ENCODE data around the gene FRS2. TPM values are rescaled to one million over a fixed set of nuclear protein-coding genes. Genes with fewer than 3 reads are reported as not detected.
A peak's percentile ranks its signal among the peaks of the same experiment; 100 is the strongest.

FRS2 gene
- polyA plus RNA-seq, 1 experiment = 16.6 TPM

DNA sequence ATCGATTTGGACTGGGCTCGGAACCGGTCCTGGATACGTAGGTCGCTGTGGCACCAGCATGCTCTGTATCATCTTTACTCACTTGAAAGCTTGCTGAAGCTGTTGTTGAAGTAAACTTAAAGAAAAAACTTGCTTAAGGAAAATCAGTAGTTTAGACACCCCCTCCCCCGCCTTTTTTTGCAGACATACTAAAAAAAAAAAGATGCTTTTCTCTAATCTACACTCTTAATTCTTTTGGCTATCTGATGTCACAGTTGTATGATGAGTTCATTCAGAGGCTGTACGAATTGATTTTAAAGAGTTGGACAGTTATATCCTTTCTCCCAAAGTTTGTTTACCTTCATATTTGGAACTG is 865 bp downstream of the FRS2 start:
- POLR2A ChIA-PET = no interaction called here
- CTCF ChIA-PET = interaction anchor here (0.6 to 2.1 kb wide), 7 partner anchors 13 to 181 kb away, joined by 3 to 5 read pairs (median 3); no protein-coding TSS in a partner anchor
- Histone ChIP-seq H3K27me3 (ENCODE audit: control insufficient read depth, insufficient read depth, low read length) (no peaks in the 10 kb centered on the region), H3K4me3 (ENCODE audit: low read depth, low read length) (peak overlapping the region; percentile 59), H3K36me3 (ENCODE audit: control insufficient read depth, insufficient read depth, low read length) (no peaks in the 10 kb centered on the region)
- TF ChIP-seq, protein P1, sequence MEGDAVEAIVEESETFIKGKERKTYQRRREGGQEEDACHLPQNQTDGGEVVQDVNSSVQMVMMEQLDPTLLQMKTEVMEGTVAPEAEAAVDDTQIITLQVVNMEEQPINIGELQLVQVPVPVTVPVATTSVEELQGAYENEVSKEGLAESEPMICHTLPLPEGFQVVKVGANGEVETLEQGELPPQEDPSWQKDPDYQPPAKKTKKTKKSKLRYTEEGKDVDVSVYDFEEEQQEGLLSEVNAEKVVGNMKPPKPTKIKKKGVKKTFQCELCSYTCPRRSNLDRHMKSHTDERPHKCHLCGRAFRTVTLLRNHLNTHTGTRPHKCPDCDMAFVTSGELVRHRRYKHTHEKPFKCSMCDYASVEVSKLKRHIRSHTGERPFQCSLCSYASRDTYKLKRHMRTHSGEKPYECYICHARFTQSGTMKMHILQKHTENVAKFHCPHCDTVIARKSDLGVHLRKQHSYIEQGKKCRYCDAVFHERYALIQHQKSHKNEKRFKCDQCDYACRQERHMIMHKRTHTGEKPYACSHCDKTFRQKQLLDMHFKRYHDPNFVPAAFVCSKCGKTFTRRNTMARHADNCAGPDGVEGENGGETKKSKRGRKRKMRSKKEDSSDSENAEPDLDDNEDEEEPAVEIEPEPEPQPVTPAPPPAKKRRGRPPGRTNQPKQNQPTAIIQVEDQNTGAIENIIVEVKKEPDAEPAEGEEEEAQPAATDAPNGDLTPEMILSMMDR (IDR thresholded peaks at IDR 0.05; ENCODE audit: insufficient read depth, low read depth, low read length) = no peak
- no peak for DNase-seq (ENCODE audit: low read depth)

DNA sequence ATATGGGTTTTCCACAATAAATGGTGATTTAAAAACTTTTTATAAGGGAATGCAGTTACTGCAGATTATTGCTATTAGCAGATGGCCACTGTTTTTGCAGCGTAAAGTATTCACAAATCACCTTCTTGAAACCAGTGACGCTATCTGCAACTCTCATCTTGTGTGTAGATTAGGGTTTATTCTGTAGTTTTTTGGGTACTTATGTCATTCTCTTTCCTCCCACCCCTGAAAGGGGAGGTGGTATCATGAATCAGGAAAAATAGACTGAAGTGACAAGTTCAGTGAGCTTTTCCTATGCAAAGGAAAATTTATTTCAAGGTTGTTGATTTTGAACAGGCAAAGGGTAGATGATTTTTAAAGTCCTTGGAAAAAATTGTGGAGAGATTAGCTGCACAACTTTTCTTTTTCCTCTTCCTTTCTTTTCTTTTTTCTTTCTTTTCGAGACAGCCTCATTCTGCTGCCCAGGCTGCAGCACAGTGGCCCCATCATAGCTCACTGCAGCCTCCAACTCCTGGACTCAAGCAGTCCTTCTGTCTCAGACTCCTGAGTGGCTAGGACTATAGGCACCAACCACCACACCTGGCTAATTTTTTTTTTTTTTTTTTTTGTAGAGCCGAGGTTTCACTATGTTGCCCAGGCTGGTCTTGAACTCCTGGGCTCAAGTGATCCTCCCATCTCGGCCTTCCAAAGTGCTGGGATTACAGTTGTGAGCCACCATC is 1.6 kb downstream of the FRS2 start:
- TF ChIP-seq, protein P1 (IDR thresholded peaks at IDR 0.05; ENCODE audit: insufficient read depth, low read depth, low read length) = no peak
- DNase-seq (ENCODE audit: low read depth) = no peak
- H3K27me3 ChIP-seq (ENCODE audit: control insufficient read depth, insufficient read depth, low read length) = no peaks in the 10 kb centered on the region
- no peaks in the 10 kb centered on the region for H3K36me3 ChIP-seq (ENCODE audit: control insufficient read depth, insufficient read depth, low read length)
- ChIA-PET POLR2A (no interaction called here), CTCF (interaction anchor here (0.7 to 2.1 kb wide), 4 partner anchors 56 to 114 kb away, joined by 3 to 5 read pairs (median 4); no protein-coding TSS in a partner anchor)
- peak overlapping the region; percentile 59 for H3K4me3 ChIP-seq (ENCODE audit: low read depth, low read length)

DNA sequence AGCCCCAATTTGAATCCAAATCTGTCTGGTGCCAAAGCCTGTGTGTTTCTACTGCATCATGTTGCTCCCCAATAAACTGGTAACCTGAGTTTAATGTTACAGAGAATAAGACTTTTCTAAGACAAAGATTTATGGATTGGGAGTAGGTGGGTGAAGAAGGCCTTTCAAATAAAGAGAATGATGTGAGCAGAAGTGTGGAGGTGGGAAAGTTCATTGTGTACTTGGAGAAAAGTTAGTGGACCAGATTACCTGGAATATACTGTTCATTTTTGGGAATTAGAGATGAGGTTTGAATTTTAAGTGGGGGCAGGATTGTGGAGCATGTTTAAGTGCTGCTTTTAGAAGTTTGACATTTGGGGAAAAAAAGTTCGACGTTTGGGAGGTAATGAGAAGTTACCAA is 3.1 kb downstream of the FRS2 start:
- no peak for DNase-seq (ENCODE audit: low read depth)
- H3K36me3 ChIP-seq (ENCODE audit: control insufficient read depth, insufficient read depth, low read length) = no peaks in the 10 kb centered on the region
- CTCF ChIA-PET = interaction anchor here (1.4 to 2.0 kb wide), 2 partner anchors 10 to 96 kb away, joined by 3 to 4 read pairs; no protein-coding TSS in a partner anchor
- no peak overlapping the region for H3K4me3 ChIP-seq (ENCODE audit: low read depth, low read length)
- POLR2A ChIA-PET = no interaction called here
- TF ChIP-seq, protein P1 (IDR thresholded peaks at IDR 0.05; ENCODE audit: insufficient read depth, low read depth, low read length) = no peak
- H3K27me3 ChIP-seq (ENCODE audit: control insufficient read depth, insufficient read depth, low read length) = no peaks in the 10 kb centered on the region

DNA sequence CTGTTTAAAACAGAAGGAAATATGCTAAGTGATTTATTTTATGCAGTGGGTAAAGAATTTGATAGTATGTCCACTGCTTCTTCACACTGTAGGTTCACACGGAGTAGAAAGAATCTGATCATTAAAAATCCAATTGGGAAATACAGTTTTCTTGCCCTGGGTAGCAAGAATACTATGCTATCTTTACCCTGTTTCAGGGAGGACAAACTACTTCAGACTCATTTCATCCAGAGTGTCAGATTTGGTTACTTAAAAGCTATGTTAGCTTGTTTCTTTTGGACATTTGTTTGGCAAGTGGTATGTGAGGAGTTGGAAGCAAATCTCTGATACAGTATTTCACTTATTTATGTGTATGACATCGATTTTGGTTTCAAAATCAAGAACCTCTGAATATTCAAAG is 4.3 kb downstream of the FRS2 start:
- ChIA-PET CTCF (interaction anchor here (0.7 to 1.1 kb wide), 3 partner anchors 10 to 28 kb away, joined by 3 to 4 read pairs (median 3); no protein-coding TSS in a partner anchor), POLR2A (no interaction called here)
- Histone ChIP-seq H3K27me3 (ENCODE audit: control insufficient read depth, insufficient read depth, low read length) (no peaks in the 10 kb centered on the region), H3K4me3 (ENCODE audit: low read depth, low read length) (no peak overlapping the region), H3K36me3 (ENCODE audit: control insufficient read depth, insufficient read depth, low read length) (no peaks in the 10 kb centered on the region)
- DNase-seq (ENCODE audit: low read depth) = no peak
- TF ChIP-seq, protein P1 (IDR thresholded peaks at IDR 0.05; ENCODE audit: insufficient read depth, low read depth, low read length) = no peak

DNA sequence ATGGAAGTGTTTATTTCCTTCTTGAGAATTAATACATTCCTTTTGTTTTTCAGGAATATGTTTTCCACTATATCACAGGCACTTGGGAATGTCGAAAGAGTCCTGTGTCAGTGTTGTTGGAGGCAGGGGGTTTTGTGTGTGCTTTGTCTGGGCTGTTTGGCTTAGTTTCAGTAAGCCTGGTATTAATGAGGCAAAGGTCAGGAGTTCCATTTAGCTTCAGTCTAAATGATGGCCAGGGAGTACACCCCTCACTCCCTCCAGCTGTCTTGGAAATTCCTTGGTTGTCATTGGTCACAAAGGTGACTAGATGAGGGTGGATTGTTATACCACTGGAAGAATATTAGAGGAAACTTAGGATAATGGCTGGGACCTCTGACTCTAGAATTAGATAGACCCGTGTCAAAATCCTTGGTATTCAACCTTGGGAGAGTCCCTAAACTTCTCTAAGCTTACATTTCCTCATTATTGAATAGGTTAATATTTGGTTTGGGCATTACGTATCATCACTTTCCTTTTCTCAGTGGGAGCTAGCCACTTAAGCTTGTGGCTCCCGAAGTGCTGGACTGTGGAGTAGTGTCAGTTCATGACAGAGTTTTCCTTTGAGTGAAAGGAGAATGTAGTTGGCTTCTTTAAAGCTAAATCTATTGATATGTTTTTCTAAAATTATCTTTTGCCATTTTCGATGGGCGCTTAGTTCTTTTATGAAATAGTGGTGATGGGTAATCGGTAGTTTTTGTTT is 5.2 kb downstream of the FRS2 start:
- Histone ChIP-seq H3K27me3 (ENCODE audit: control insufficient read depth, insufficient read depth, low read length) (no peaks in the 10 kb centered on the region), H3K36me3 (ENCODE audit: control insufficient read depth, insufficient read depth, low read length) (no peaks in the 10 kb centered on the region), H3K4me3 (ENCODE audit: low read depth, low read length) (no peak overlapping the region)
- ChIA-PET POLR2A (no interaction called here), CTCF (interaction anchor here (0.9 to 1.1 kb wide), 2 partner anchors 9 to 12 kb away, joined by 3 to 4 read pairs; no protein-coding TSS in a partner anchor)
- TF ChIP-seq, protein P1 (IDR thresholded peaks at IDR 0.05; ENCODE audit: insufficient read depth, low read depth, low read length) = no peak
- DNase-seq (ENCODE audit: low read depth) = peak; percentile 33
